HG02981 (cell line): ENCODE results near the gene MAN1A1.

Source experiments
- ATAC-seq: cut with Tn5 transposase; IDR thresholded peaks from one replicate; pipeline ENCODE4 v1.9.1; 2021; ENCODE audit warnings: mild to moderate bottlenecking, moderate library complexity; ENCODE audit not compliant: unreplicated experiment

Gene MAN1A1

DNA sequence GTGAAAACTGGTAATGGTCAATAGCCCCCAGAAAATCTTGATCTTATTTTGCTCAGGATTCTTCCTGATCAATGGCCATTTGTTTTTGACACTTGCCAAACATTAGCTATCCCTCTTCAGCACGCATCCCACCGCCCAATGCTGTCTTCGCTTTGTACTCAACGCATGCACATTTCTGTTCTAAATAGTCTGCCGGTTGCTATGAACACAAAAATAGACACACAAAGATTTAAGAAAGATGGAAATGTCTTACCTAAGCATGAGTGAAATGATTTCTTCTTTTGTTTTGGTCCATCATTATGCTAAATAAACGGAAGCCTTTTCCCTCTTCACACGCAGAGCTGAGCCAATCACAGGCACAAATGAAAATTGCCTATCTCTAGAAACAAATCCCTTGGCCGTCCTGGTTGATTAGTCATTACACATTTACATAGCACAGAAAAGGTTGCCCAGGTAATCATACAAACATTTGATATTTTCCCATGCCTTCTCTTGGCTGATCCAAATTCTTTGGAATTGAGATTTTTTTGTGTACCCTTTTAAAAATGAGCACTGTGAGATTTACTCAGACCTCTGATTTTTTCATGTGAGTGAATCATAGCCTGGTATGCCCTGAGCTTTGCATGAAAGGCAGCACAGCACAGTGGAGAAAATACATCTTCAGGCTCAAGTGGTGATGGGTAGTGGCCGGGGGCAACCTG, 200.6 kb downstream of the MAN1A1 start:
- ATAC-seq: no peak

DNA sequence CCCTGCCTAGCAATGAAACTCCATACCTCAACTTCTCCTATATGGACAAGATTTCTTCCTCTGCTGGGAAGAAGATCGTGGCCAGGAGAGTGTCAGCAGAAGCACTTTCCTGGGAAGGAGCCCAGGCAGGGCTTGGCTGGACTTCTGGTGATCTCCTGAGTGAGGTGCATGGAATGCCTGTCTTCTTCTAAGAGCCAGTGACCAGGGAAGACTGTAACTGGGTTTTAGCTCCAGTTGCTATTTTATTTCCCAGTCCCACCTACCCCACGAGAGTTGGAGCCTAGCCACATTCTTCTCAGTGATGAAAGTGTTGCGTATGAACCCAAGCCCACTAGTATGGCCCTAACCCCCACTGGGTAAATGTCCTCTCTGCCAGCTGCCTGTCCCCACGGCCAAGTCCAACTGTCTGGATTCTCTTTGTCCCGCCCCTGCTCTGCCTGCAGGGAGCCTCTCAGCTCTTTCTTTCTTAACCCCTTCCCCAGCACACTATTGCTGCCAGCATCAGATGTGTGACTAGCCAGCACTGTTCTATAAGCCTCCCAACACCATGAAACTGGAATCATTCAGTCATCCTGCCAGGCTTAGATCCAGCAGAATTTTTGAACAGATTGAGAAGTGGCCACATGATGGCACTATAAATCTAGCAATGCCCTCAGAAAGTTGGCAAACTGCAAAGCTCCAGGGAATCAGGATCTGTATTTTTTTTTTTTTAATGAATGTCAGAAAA, 201.3 kb downstream of the MAN1A1 start:
- ATAC-seq: no peak

DNA sequence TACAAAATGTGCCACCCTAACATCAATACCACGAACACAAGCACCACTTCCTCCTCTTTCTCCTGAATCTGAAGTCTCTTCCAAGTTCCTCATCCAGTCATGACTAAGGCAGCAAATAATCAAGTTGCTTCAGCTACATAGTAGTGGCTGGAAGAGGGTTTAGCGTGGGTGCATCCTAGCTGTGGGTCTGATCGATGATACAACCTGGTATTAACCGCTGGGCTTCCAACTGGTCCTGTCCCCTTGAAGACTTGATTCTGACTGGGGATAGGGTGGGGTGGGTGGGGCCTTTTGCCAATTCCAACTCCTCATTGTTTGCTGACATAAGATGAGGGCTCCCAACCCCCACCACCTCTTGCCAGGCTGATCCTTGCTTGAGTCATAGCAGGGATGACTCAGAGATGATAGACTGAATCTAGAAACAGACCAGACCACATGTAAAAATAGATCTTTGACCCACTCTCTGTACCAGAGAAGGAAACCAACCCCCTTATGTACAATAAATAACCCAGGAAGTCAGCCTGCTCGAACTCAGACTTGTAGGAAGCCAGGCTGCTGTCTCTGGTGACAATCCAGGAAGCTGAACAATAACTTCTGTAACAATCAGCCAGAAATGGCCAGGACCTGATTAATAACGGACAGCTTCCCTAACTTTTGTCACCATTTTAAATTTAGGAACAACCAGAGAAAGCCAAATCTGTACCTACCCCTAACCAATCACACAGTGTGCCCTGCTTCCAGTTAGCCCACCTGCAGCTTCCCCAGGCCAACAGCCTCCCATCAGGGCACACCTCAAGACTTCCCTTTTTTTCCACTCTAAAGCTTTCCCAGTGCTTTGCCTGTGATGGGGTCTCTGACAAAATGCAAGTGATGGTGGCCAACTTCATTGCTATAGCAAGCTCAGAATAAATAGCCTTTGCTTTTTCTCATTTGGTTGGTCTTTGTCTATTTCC, 202.2 kb downstream of the MAN1A1 start:
- peak; percentile 99 for ATAC-seq

DNA sequence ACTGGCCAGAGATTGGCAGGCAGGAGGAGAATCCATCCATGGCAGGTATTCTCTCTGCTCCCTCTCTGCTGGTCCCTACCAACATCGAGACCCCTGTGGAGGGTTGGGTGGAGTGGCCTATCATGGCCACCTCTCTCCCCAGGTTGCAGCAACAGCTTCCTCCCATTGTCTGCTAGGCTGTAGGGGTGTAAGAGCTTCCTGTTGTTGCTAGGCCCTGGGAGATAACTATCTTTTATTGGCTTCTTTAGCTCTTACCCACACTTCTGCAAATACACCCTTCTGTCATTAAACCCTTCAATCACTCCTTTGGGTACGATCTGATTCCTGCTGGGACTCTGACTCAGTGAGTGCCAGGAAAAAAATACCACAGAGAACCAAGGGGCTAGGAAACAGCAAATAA, 204.4 kb downstream of the MAN1A1 start:
- ATAC-seq: no peak

DNA sequence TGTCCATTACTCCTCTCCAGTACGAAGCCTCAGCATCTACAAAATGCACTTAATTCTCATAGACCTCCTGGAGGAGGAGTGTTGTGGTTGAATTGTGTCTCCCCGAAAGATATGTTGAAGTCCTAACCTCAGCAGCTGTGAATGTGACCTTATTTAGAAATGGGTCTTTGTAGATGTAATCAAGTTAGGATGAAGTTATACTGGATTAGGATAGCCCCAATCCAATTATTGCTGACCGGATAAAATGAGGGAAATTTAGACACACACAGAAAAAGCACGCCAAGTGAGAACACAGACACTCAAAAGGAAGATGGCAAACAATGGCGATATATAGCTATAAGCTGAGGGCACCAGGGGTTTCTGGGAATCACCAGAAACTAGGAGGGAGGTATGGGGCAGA, 206.9 kb downstream of the MAN1A1 start:
- ATAC-seq: no peak

DNA sequence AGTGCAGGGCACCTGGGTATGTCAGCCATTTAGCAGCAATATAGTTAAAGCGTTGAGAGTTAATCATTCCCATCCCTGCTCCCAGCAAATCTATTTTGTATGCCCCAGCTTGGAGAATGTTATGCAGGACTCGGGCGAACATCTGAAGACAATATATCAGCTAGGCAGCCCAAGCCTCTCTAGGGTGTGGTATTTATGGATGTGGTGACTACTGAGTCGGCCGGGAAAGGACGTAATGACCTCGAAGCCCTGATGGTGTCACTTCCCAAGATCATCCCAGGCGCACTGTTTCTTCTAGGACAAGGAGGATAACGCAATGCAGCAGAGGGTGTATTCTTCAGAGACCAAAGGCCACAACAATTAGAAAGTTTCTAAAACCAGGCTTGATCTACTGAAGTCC, 207.5 kb downstream of the MAN1A1 start:
- ATAC-seq: no peak

DNA sequence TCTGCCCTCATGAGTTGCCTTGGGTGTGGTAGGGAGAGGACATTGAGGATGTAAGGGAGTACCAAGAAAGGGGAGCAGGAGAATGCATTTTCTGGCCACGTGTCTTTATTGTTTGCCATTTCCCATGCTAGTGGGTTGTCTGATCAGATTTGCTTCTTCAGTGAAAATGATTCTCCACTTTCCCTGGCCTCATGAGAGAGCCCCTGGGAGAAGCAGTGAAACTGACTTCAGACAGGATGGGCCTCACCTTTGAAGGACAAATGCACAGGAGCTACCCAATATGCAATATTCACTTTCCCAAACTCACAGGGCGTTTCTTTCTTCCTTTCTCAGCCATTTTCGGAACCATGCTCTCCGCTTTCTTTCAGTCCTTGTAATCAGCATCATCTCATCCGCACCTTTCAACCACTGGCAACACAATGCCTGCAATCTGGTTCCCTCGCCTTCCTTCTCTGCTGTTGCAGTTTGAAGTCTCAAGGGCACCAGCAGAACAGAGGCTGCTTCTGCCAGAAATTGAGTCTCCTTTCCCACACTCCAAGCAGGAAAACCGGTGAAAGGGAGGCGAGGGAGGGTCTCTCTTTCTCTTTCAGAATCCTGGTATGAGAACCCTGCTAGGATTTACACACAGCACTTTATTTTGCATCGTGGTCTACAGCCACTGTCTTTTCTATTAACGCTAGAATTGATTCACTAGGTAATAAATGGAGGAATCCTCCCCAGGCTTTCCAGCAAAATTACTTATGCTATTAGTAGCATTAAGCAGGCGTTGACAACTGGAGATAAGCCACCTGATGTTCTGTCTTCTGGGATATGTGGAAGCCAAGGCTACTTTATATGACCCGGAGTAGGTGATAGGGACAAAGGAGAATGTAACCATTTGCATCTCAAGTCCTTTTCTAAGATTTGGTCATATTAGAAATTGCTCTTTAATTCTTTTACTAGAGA, 209.1 kb downstream of the MAN1A1 start:
- no peak for ATAC-seq

DNA sequence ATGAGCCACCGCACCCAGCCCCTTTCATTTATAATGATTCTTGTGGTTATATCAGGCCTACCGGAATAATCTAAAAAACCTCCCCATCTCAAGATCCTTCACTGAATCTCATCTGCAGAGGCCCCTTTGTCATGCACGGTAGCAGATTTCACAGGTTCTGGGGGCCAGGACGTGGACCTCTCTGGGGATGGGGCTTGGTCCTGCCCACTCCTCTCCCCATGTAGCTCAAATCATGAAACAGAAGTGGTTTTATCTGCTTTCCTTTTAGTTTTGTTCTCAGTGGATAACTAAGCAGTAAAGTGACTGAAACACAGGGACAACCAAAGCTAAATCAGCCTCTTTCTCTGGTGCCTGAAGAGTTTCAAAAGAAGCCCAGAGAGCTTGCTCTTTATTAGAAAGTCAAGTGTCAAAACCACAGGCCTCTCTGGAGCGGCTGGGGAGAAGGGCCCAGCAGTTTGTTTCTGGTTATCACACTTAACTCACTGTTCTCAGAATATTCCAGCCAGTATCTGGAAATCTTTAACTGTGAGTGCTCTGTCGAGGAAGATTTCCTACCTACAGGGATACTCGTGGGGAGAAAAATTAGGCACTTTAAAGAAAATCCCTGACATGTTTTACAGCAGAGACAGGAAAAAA, 210.5 kb downstream of the MAN1A1 start:
- ATAC-seq: no peak

DNA sequence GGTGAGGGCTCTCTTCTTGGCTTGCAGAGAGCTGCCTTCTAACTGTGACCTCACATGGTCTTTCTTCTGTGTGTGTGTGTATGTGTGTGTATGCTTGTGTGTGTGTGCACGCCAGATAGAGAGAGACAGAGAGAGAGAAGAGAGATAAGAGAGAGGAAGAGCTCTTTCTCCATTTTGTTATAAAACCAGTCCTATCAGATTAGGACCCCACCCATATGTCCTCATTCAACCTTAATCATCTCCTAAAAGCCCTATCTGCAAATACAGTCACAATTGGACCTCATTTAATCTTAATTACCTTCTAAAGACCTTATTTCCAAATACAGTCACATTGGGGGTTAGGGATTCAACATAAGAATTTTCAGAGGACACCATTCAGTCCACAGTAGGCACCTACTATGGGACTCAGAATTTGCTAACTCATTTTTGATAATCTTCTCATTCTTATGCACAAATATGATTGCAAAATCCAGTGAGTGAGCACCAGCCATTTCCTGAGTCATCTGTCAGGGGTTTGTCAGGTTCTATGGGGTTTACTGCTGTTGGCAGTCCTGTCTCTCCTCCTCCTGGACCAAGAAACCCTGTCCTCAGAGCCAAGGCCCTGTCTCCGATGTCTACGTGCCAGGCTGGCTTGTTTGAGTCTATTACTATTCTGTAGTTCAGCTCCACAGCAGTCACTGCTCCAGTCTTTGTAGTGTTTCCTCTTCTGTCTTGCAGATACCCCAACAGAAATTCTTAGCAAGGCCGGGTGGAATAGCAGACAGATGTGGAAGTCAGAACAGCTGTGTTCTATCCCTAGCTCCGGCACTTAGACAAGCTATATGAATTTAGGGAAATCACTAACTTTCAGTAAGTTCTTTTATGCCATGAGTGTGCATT, 212.1 kb downstream of the MAN1A1 start:
- no peak for ATAC-seq

DNA sequence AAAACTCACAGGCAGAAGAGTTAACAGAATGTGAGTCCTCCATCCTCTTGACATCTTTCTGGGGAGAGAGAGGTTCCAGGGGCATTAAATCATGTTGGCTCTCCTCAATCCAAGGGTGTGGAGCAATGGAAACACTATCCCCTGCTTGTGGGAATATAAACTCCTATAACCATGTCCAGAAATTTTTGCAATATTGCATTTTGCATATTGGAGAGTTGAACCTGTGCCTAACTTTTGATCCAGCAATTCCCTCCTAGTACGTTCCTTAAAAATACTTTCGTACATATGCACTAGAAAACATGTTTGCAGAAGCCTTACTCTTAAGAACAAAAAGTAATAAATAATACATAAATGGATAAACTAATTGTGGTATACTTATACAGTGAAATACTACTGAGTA, 214.8 kb downstream of the MAN1A1 start:
- no peak for ATAC-seq

DNA sequence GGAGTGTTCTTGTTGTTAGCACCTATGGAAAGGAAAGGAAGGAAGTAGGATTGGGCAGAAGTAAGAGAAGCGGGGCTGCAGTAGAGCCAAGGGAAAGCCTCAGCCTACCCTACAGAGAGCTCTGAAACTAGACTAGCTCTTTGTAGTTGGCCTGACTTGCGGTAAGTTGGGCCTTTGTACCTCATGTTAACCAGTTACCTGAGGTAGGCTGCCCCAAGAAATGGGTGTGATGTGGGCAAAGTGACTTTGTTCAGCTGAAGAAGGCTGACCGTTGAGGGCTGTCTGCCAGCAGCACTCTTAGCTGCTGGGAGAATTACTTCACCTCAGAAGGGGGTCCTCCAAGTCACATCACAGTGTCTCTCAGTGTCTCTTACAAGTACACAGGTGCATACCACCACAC, 216.2 kb downstream of the MAN1A1 start:
- ATAC-seq: no peak

DNA sequence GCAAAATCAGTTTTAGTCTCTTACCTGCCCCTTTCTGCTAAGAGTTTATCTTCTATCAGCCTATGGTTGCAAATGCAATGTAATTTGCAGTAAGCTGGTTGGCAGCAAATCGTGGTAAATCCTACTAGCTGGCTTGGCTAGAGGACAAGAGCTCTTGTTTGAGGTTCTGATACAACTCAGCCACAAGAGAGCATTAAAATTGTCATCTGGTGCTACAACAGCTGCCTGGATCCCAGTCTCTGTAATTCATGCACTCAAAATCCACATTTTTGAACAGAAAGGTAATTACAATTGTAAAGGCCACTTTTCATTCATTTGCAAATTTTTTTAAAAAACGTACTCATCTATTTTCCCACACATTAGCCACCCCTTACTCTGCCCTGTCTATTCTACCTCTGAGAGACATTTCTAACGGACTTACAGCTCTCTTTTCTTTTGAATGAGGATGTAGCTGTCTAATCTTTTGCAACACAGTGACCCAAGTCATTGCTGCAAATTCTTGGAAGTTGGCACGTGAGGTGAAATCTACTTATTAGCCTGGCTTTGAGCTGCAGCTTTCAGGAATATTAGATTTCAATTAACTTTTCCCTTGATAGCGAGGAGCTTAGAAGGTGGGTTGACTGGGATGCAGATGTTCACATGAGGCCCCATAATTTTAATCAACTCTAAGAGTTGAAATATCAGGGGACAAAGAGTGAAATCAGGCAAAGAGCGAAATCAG, 217.1 kb downstream of the MAN1A1 start:
- ATAC-seq: no peak

DNA sequence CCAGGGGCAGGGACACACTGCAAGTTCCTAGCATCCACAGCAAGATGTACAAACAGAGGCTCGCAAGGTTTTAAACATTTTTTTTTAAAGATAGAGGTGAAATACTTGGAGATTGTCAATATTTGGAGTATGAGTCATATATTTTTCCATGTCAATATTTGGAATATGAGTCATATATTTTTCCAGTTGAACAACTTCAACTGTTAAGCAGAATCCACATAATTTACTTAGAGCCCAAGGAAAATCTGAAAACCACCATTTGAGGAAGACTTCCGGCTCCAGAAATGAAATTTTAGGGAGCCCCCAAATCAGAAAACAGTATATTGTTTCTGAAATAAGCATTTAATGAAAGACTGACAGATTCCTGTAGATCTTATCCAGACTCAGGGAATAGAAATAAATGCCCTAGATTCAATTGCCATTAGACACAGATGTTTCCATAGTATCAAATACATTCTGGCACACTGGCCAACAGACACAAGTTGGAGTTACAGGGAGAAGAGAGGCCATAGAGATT, 219.5 kb downstream of the MAN1A1 start:
- no peak for ATAC-seq

DNA sequence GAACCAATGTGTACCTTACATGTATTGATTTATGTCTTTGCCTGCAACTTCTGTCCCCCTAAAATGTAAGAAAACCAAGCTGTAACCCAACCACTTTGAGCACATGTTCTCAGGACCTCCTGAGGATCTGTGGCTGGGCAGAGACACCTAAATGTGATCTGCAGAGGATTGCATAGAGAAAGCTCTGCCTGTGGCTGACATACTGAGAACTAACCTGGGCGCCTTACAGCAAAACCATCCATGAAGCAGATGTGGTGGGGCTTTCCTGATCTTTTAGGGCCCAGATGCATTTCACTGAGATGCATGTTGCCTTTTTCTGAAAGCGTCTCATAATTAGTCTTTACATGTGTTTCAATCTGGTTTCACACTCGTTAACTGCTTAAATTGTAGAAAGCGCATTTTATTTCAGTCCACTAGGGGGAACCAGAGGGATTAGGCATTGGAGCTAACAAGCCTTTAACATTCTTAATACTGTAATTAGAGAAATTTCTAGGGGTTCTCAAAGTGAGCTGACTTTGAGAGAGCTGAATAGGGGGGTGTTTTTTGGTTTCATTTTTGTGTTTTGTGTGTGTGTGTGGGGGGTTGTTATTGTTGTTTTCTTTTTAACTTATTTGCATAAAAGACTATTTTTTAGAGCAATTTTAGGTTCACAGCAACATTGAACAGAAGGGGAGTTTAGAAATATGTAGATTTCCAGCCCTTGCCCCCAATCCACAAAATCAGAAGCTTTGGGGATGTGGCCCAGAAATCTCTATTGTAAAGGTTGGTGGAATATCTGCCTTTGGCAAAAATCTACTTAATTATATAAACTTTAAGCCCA, 220.2 kb downstream of the MAN1A1 start:
- peak; percentile 79 for ATAC-seq

DNA sequence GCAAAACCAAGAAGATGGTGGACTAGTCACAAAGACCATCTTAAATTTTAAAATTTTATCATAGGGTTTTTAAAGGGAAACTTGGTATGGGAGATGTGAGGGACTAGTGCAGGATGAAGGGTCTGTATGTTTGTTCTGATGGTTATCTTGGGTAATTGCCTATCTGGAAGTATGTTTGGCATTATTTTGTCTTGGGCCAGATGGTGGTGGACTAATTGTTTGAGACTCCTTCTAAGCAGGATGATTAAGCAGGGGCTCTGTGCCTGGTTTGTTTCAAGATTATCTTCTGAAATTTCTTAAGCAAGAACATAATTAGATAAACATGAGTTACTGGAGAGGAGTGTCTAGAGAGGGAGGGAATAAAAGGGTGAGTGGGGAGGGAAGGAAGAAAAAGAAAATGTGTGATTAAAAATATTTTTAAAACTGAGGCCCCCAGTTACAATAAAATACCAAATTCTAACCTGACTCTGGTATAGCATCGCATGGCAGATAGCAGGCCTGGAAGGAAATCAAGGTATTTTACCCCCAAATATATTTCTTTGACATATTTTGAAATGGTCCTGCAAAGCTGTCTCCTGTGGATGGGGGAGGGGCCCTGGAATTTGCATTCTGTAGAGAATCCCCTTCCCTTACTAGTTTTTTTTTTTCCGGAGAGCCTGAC, 221.2 kb downstream of the MAN1A1 start:
- ATAC-seq: no peak

DNA sequence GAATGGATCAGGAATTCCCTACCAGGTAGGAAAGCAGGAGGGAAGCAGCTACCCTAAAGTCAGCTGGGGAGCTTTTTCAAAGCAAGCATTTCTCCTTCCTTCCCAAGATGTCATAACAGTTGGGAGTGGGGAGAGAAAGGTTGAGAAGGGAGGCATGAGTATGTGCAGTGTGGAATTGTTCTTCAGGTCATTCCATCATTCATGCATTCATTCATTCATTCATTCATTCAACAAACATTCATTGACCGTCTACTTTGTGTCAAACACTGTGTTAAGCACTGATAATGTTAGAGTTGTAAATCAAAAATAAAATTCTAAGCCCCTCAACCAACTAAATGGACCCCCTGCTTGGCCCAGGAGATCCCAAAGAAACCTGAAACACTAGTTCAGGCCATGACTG, 221.9 kb downstream of the MAN1A1 start:
- no peak for ATAC-seq
